HepG2 (cell line): ENCODE data around the gene EZH1.

Experiments used
- FOXM1 ChIP-seq: sonication (generic); formaldehyde crosslinking; IDR thresholded peaks from 2 replicates; pipeline ENCODE4 v1.5.0; 2020; ENCODE audit warnings: missing genetic modification reagents
- GATAD2A ChIP-seq: IDR thresholded peaks from 2 replicates; pipeline ENCODE4 v1.6.1; 2016
- RAD21 ChIP-seq: fragments of 450-650 bp; formaldehyde crosslinking; IDR thresholded peaks from 2 replicates; pipeline ENCODE4 v1.5.0; 2020; ENCODE audit warnings: mild to moderate bottlenecking
- TF ChIP-seq, protein P1 (sequence below): IDR thresholded peaks from 2 replicates; pipeline ENCODE4 v1.6.1; 2016
- TF ChIP-seq, protein P2 (sequence below): IDR thresholded peaks from 2 replicates; pipeline ENCODE4 v1.6.1; 2016; ENCODE audit warnings: missing biosample characterization, missing genetic modification reagents, low read depth

GRCh38 chr17:42670789-42671657 lies 73.8 kb downstream of the EZH1 start:
- TF ChIP-seq RAD21 (CRISPR knock-in tag) (no peak), GATAD2A (CRISPR knock-in tag) (no peak), FOXM1 (CRISPR knock-in tag) (no peak)
- TF ChIP-seq, protein P1, sequence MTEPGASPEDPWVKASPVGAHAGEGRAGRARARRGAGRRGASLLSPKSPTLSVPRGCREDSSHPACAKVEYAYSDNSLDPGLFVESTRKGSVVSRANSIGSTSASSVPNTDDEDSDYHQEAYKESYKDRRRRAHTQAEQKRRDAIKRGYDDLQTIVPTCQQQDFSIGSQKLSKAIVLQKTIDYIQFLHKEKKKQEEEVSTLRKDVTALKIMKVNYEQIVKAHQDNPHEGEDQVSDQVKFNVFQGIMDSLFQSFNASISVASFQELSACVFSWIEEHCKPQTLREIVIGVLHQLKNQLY (CRISPR knock-in tag): no peak
- TF ChIP-seq, protein P2, sequence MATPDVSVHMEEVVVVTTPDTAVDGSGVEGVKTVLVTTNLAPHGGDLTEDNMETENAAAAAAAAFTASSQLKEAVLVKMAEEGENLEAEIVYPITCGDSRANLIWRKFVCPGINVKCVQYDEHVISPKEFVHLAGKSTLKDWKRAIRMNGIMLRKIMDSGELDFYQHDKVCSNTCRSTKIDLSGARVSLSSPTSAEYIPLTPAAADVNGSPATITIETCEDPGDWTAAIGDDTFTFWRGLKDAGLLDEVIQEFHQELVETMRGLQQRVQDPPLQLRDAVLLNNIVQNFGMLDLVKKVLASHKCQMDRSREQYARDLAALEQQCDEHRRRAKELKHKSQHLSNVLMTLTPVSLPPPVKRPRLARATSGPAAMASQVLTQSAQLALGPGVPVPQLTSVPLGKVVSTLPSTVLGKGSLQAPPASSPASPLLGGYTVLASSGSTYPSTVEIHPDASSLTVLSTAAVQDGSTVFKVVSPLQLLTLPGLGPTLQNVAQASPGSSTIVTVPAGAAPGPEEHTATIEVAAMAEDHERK: no peak
